Colon (tissue), 2 donors: ENCODE results near the gene RAB28.

Experiments
- FAIRE-seq: peaks from 2 replicates; lab custom pipeline; 2012; peaks lifted over from hg19 to GRCh38; lab: Jason Lieb, UNC
- donor health status: control.
- donor health status: control.

Gene RAB28

GRCh38 chr4:13484122-13484748 is at the start of gene RAB28:
TSS of gene RAB28 (minus strand) at chr4:13484340.
- no peak for FAIRE-seq

GRCh38 chr4:13531625-13531998 is 47.5 kb upstream of the RAB28 start:
- no peak for FAIRE-seq

DNA sequence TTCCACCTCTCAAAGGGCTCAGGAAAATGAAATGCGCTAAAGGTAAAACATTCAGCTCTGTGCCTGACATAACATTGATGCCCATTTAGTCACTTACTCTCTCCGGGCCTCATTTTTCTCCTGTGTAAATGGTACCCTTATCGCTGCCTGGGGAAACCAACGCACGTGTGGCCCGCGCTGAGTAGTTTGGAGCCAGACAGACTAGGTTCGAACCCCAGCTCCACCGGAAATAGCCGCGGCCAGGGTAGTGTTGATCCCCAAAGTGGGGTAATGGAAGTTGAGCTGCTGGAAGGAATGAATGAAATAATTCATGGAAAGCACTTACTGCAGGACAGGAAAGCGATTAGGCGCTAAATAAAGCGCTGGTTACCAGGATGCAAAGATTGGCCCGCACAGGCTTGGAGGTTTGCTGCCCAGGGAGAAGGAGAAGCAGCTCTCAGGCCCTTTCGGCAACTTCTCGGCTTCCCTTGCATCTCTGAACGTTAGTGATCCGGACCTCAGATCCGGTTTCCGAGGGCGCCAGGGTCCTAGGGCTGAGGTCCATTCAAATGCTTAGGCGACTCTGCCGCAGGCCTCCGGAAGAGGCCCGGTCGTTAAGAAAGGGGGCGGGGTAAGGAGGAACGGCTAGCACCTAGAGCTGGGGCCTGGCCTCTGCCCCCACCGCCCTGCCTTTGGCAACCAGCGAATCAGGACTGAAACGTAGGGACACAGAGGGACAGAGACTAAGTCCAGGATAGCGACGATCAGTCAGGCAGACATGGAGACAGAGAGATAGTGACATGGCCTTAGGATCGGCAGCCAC is 46.9 kb upstream of the RAB28 start:
- FAIRE-seq = no peak

GRCh38 chr4:13529128-13529919 is 45.2 kb upstream of the RAB28 start:
- no peak for FAIRE-seq

- FAIRE-seq = no peak
Observed at GRCh38 chr4:13528821-13529127, 44.6 kb upstream of the RAB28 start.

GRCh38 chr4:13527981-13528820 is 44.1 kb upstream of the RAB28 start:
- no peak for FAIRE-seq

- no peak for FAIRE-seq
Observed at GRCh38 chr4:13527192-13527980, 43.2 kb upstream of the RAB28 start.

DNA sequence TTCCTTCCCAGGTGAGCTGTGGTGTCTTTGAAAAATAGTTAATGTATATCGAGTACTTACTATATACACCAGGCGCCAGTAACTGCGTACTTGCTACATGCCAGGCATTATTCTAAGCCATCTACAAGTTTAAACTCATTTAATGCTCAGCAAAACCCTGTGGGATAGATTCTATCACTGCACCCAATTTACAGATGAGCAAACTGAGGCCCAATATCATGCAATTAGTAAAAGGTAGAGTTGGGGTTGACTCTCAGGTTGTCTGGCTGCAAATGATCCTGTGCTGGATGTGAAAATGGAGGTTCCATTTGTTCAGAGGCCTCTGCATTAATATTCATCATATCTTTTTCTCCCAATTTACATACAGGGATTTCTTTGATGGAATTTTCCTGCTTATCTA is 42.5 kb upstream of the RAB28 start:
- no peak for FAIRE-seq

DNA sequence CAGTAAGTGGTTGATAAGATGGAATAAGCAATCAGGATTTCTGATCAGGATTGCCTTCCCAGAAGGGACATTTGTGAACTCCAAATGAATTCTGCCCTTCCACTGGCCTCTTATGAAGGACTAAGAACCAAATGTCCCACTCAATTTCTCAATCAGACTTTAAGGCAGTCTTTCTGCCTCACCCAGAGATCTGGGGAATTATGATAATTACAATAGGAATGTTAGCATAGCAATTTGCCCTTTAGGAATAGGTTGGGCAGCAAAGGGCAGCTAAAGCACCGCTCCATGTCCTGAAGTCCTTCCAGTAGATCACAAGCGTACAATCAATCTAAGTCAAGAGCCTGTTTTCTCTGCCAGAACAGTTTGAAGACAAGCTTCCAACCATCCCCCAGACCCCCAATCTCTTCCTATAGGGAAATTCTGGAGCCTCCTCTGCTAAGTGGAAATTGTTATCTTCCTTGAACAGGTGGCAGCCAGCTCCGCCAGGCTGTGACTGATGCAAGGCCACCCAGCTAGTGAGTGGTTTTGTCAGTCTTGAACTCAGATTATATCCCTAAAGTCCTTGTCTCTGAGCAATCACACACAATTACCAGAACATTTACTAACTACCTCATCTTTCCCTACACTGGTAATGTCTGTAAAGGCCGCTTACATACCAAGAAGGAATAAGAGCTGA is 41.6 kb upstream of the RAB28 start:
- FAIRE-seq = no peak

DNA sequence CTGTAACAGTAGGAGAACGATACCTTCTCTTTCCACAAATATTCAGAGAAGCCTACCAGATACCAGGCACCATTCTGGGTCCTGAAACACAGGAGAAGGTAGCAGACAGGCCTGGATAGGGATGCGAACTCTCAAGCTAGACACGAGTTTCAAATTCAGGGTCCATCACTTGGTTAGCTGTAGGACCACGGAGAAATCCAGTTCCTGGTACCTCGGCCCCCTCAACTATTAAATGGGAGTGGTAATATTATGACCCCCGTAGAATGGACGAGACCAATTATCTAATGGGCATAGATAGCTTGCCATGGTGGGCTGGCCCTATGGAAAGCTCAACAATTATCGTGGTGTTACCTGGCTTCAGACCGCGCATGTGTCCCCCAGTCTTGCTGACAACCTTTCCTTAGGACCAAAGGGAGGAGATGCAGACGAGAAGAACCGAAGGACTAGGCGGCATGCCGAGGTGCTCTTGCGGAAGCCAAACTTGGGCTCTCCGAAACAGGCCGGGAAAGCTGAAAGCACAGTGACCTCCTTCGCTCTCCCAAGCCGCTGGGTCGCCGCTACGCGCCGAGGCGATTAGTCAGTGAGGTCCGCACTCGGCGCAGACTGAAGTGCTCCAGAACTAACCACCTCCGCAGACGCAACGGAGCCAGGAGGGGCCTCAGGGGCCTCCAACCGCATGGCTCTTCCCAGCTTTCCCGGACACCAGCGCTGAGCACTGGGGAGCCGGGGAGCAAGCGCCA is 40.5 kb upstream of the RAB28 start:
- FAIRE-seq = no peak

- no peak for FAIRE-seq
Observed at GRCh38 chr4:13523591-13524503, 39.7 kb upstream of the RAB28 start.

DNA sequence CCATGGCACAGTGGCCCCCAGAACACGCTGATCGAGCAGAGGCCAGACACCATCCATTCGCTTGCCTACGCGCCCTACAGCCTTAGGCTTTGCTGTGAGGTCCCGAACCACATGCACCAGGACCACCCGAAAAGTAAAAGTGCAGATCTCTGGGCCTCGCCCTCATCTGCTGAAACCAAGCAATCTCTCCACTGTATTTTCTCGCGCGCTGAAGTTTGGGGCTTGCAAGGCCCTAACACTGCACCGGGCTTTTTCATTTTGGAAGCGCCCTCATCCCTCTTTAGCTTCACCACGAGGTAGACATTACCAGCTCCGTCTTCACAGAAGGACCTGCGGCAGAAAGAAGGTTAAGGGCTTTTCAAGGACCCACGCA is 39.0 kb upstream of the RAB28 start:
- no peak for FAIRE-seq

DNA sequence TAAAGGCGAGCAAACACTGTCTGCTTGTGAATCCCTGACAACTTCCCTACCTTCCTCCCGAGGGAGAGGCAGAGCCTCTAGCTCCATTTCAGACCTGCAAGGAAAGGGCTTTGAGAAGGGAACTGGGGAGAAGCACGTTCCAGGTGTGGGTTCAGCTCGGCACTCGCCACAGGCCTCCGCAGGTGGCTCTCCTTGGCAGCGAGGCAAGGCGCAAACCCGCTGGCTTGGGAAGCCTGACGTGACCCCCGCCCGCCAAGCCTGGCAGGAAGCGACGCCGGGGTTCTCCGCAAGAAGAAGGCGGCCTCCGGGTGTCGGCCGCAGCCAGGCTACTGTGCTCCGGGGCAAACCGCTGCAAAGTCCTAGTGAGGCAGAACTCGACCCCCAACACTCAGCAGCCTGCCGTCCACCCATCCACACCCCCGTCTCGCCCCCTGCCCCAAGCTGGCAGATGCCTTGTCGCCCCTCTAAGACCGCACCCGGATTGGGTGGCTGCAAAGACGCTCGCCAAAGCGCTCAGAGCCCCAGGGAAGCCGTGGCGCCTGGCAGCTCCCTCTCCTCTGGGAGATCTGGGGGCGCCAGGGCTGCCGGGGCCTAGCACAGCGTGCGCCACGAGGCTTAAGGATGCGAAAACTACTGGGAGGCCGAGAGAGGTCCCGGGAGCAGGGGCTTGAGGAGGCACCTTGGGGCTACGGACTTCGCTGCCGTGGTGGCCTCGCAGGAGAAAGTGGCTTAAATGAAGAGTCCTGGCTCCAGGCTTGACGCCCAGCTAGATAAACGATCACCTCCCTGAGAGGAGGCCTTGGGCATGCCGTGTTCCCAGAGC is 38.4 kb upstream of the RAB28 start:
- FAIRE-seq = no peak

- no peak for FAIRE-seq
Observed at GRCh38 chr4:13521047-13521446, 36.9 kb upstream of the RAB28 start.

GRCh38 chr4:13516315-13516860 is 32.2 kb upstream of the RAB28 start:
- no peak for FAIRE-seq

DNA sequence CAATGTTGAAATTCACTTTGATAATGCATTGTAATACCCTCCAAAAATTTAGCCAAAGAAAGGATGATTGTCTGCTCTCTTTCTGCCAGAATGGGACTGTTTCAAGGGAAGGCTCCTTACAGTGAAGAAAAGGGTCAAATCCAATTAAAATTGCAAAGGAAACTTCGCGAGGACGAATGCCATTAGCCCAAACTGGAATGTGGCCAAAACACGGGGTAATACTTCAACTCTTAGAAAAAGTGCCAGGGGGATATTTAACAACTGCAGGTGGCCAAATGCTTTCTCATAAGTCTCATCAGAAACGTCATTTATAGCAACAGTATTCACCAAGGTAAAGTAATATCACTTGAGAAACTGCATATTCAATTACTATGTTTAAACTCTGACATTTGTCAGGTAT is 31.1 kb upstream of the RAB28 start:
- FAIRE-seq = no peak

GRCh38 chr4:13514722-13515121 is 30.6 kb upstream of the RAB28 start:
- no peak for FAIRE-seq

- FAIRE-seq = no peak
Observed at GRCh38 chr4:13511101-13511500, 27.0 kb upstream of the RAB28 start.
